ENCODE measurements around the gene SLC38A9. TPM values are rescaled to one million over a fixed set of nuclear protein-coding genes. Genes with fewer than 3 reads are reported as not detected.

SLC38A9 gene
- total RNA-seq, 1 donor from 2014 or later = 49.9 TPM

- no peaks in the 10 kb centered on the region for H3K27me3 Mint-ChIP-seq
- TF ChIP-seq, protein P1, sequence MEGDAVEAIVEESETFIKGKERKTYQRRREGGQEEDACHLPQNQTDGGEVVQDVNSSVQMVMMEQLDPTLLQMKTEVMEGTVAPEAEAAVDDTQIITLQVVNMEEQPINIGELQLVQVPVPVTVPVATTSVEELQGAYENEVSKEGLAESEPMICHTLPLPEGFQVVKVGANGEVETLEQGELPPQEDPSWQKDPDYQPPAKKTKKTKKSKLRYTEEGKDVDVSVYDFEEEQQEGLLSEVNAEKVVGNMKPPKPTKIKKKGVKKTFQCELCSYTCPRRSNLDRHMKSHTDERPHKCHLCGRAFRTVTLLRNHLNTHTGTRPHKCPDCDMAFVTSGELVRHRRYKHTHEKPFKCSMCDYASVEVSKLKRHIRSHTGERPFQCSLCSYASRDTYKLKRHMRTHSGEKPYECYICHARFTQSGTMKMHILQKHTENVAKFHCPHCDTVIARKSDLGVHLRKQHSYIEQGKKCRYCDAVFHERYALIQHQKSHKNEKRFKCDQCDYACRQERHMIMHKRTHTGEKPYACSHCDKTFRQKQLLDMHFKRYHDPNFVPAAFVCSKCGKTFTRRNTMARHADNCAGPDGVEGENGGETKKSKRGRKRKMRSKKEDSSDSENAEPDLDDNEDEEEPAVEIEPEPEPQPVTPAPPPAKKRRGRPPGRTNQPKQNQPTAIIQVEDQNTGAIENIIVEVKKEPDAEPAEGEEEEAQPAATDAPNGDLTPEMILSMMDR (IDR thresholded peaks at IDR 0.05; ENCODE audit: unreplicated experiment) = peak; percentile 70
- H3K4me3 Mint-ChIP-seq (ENCODE audit: low read depth) = no peak overlapping the region
- peaks cover 17% of the 10 kb centered on the region for H3K4me1 Mint-ChIP-seq (ENCODE audit: low read depth)
- DNase-seq (ENCODE audit: low spot score, unreplicated experiment) = no peak
- H3K9me3 Mint-ChIP-seq (ENCODE audit: low read depth) = no peaks in the 10 kb centered on the region
- H3K27ac Mint-ChIP-seq = no peak overlapping the region
- peaks cover 14% of the 10 kb centered on the region for H3K36me3 Mint-ChIP-seq (ENCODE audit: insufficient read depth)
Measured at GRCh38 chr5:55691265-55692105, 20.6 kb downstream of the SLC38A9 start.

DNA sequence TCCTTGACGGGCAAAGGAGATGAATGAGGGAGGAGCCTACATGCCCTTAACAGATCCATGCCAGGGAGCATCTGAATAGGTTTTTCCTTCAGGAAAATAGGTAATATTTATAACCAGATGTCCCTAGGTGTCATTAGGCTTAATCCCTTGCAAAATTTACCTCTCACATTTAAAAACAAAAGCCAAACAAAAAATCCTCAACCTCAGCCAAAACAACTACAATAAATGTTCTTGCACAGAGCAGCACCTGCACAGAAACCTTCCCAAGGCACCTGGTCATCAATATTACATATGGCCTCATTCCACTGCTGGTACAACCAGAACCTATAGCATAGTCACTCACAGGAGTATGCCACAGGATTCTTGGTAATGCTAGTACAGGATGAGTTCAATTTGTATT is 30.1 kb downstream of the SLC38A9 start:
- peaks cover 3% of the 10 kb centered on the region for H3K4me1 Mint-ChIP-seq (ENCODE audit: low read depth)

GRCh38 chr5:55681301-55681700 is 30.8 kb downstream of the SLC38A9 start:
- Mint-ChIP-seq H3K9me3 (ENCODE audit: low read depth) (no peaks in the 10 kb centered on the region), H3K36me3 (ENCODE audit: insufficient read depth) (peaks cover 12% of the 10 kb centered on the region), H3K27me3 (no peaks in the 10 kb centered on the region), H3K4me1 (ENCODE audit: low read depth) (peaks cover 3% of the 10 kb centered on the region), H3K27ac (no peak overlapping the region), H3K4me3 (ENCODE audit: low read depth) (no peak overlapping the region)
- DNase-seq (ENCODE audit: low spot score, unreplicated experiment) = no peak
- TF ChIP-seq, protein P1 (IDR thresholded peaks at IDR 0.05; ENCODE audit: unreplicated experiment) = no peak

More for the DNA sequence above, 30.1 kb downstream of the SLC38A9 start:
- no peak for DNase-seq (ENCODE audit: low spot score, unreplicated experiment)
- TF ChIP-seq, protein P1 (IDR thresholded peaks at IDR 0.05; ENCODE audit: unreplicated experiment) = no peak
- H3K27ac Mint-ChIP-seq = no peak overlapping the region
- H3K36me3 Mint-ChIP-seq (ENCODE audit: insufficient read depth) = peaks cover 17% of the 10 kb centered on the region
- no peaks in the 10 kb centered on the region for H3K9me3 Mint-ChIP-seq (ENCODE audit: low read depth)
- no peak overlapping the region for H3K4me3 Mint-ChIP-seq (ENCODE audit: low read depth)
- no peaks in the 10 kb centered on the region for H3K27me3 Mint-ChIP-seq

GRCh38 chr5:55680353-55680752 is 31.8 kb downstream of the SLC38A9 start:
- TF ChIP-seq, protein P1 (IDR thresholded peaks at IDR 0.05; ENCODE audit: unreplicated experiment) = no peak
- H3K36me3 Mint-ChIP-seq (ENCODE audit: insufficient read depth) = peaks cover 10% of the 10 kb centered on the region
- H3K4me1 Mint-ChIP-seq (ENCODE audit: low read depth) = peaks cover 3% of the 10 kb centered on the region
- H3K27me3 Mint-ChIP-seq = no peaks in the 10 kb centered on the region
- DNase-seq (ENCODE audit: low spot score, unreplicated experiment) = no peak
- H3K27ac Mint-ChIP-seq = no peak overlapping the region
- H3K4me3 Mint-ChIP-seq (ENCODE audit: low read depth) = no peak overlapping the region
- H3K9me3 Mint-ChIP-seq (ENCODE audit: low read depth) = no peaks in the 10 kb centered on the region

- no peak overlapping the region for H3K27ac Mint-ChIP-seq
- H3K36me3 Mint-ChIP-seq (ENCODE audit: insufficient read depth) = peaks cover 7% of the 10 kb centered on the region
- H3K4me3 Mint-ChIP-seq (ENCODE audit: low read depth) = no peak overlapping the region
- TF ChIP-seq, protein P1 (IDR thresholded peaks at IDR 0.05; ENCODE audit: unreplicated experiment) = no peak
- DNase-seq (ENCODE audit: low spot score, unreplicated experiment) = no peak
- no peaks in the 10 kb centered on the region for H3K9me3 Mint-ChIP-seq (ENCODE audit: low read depth)
- no peaks in the 10 kb centered on the region for H3K27me3 Mint-ChIP-seq
- peaks cover 3% of the 10 kb centered on the region for H3K4me1 Mint-ChIP-seq (ENCODE audit: low read depth)
Measured at GRCh38 chr5:55679556-55679955, 32.6 kb downstream of the SLC38A9 start.
